Glomerular visceral epithelial cell (primary cell): ENCODE measurements around the gene DNAL4.

ENCODE experiments used
- DNase-seq: peaks from one replicate; pipeline ENCODE4 v3.0.0-alpha.2; 2016; ENCODE audit errors: extremely low spot score

Gene DNAL4

DNA sequence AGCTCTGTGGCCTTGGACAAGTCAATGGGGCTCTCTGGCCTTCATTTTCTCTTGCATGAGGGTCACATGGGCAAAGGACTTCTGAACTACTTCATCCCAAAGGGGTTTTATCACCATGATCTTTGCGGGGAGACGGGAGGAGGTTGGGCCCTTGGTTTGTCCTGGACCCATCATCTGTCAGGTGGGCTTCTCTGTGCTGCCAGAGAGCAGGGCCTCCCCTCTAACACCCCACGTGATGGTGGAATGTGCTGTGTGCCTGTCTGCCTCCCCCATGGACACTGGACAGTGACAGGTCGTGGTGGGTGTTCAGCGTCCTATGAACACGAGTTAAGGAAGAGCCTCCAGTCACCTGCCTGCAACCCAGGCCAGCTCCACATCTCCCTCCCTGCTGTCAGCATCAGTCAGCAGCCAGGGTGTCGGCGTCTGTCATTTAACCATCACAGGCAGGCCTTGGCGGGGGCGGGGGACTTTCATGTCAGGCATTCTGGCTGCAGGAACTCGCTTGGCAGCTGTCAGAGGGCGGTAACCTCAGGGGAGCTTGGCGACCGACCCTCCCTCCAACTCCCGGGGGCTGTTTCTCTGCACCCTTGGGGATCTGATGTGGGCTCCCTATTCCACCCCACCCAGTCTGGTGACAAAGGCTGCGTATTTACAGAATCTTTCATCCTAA lies 35.5 kb downstream of the DNAL4 start:
- no peak for DNase-seq

DNA sequence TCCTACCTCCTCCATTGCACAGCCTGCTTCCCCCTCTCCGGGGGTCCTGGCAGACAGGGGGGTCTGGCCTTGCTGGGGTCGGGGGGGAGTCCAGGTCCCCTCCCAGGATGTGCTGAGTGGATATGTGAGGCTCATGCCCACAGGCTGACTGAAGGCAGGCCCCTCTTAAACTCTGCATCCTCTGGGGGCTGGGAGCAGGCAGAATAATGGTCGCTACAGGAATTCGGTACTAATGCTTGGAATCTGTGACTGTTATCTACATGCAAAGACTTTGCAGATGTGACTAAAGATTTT lies 36.5 kb downstream of the DNAL4 start:
- DNase-seq: no peak

DNA sequence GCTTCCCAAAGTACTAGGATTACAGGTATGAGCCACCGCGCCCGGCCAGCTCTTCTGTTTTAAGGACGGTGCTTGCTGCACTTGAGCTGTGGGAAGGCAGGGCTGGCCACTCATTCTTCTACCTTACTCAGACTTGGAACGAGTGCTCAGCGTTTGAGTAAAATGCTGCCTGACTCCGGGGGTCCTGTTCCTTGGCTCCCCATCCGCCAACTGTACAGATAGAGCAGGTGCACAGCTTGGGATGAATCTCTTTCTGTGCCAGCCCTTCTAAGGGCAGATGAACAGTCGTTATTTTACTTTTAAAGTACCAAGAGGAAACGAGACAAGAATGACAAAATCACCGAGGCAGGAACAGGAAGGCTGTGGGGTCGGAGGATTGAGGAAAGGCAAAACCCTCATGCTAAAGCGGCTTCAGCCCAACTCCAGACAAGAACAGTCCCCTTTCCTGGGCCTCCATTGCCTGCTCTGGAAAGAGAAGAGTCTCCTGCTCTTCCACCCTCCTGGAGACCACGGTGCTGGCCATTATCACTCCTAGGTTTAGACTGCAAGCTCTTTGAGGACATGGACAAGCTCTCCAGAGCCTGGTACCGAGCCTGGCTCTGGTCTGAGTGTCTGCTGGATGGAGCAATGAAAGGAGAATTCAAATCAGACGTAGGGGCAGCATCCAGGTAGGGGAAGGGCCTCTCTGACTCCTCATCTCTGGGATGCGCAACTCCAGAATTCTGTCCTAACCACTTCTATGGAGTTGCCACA lies 37.1 kb downstream of the DNAL4 start:
- no peak for DNase-seq

DNA sequence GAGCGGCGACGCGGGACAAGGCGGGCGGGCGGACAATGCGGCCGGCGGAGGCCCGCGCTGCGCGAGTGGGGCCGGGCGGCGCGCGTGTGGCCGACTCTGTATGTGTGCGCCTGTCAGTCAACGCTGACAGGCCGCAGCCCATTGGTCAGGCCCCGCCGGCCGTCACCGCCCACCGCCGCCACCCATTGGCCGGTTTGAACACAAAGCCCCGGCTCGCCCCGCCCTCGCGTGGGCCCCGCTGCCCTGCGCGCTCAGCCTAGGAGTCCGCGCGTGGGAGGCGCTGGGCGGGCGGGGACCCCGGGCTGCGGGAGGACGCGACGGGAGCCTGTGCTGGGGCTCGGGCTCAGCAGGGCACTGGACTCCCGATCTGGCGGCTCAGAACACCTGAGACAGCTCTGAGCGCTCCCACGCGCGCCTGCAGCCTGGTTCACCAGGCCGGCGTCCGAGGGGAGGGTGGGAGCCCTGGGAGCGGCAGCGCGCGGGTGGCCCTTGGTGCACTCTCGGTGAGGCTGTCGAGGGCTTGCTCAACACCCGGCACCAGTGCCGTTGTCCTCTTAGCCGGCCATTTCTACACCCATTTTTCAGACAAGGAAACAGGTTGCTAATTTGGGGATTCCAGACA lies 37.9 kb downstream of the DNAL4 start, which contains the start of gene SUN2:
Gene SUN2, minus strand, starts transcription at position 88 of the 622 bp plus-strand sequence. CDS start 3,370 bp downstream, outside the sequence.
- peak; percentile 83 for DNase-seq

DNA sequence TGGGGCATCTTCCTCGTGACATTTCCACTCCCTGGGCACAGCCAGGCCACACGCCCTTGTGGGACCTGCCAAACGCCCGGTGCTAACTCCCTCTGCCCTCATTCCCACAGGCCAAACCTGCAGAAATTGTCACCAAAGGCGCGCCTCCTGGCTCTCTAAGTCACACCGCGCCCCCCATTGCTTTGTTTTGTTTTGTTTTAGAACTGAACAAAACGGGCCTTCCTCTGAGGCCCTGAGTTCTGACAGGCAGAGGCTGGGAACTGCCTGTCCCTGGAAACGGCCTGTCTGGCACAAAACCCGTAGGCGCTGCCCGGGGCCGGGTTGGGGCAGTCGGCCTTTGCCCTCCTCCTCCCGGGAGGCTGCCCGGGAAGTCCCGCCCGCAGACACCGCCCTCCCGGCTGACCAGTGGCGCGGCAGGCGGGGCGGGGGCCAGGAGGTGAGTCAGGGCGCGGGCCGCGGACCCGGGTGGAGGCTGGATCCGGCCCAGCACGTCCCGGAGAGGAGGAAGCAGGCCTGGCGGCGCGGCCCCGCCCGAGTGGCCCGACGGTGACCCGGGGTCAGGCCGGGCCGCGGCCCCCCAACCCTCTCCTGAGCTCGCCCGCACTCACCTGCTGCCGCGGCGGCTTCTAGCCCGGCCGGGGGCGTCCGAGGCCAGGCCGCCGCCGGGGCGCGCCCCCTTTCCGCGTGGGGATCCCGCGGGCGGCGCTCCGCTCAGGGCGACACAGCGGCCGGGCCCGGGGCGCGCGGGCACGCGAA lies 38.6 kb downstream of the DNAL4 start:
- DNase-seq: peak; percentile 86

DNA sequence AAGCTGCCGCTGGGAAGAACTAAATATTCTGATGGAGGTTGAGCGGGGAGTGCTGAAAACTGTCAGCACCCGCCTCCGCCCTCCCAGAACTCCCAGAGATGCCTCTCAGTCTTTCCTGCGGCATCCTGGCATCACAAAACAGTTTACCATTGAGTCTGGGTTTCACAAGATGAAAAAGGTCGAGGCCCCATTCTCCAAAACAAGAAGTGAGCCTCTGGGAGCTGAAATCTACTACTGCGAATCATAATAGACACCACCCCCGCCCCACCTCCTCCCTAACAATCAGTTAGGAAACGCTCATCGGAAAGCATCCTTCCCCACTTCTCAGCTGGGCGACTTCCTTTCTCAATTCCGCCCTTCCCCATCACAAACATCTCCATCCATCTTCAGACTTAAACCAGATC lies 39.2 kb downstream of the DNAL4 start:
- no peak for DNase-seq

DNA sequence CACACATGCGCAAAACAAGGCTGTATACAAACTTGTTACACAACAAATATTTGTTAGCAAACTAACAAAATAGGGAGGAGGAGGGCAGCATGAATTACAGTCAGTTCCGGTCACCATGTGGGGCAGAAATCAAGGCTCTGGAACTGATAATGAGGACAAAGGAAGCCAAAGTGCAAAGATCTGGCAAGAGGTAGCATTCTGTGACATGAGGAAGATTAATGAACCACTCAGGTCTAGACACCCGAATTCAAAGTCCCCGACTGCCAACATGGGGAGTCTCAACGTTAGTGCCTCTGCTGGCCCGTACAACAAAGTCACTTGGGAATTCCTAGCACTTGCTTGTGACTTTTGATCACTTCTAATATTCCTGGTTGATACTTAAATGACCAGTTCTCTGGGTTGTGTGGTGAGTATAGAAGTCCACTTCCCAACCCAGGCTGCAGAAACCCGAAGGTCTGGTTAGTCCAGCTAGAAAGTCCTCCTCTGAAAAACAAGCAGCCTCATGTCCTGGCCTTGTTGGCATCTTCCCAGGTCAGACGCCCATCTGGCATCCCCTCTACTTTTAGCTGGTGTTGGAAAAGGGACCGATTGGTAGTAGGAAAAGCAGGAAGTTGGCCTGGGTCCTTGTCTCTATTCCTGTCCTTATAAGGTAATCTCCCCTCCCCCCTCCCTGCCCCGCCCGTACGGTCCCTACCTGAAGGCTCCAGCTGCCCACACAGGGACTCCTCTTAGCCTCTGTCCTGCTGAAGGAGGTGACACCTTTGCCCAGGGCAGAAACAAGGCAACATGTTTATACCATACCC lies 39.8 kb downstream of the DNAL4 start:
- DNase-seq: peak; percentile 43

DNA sequence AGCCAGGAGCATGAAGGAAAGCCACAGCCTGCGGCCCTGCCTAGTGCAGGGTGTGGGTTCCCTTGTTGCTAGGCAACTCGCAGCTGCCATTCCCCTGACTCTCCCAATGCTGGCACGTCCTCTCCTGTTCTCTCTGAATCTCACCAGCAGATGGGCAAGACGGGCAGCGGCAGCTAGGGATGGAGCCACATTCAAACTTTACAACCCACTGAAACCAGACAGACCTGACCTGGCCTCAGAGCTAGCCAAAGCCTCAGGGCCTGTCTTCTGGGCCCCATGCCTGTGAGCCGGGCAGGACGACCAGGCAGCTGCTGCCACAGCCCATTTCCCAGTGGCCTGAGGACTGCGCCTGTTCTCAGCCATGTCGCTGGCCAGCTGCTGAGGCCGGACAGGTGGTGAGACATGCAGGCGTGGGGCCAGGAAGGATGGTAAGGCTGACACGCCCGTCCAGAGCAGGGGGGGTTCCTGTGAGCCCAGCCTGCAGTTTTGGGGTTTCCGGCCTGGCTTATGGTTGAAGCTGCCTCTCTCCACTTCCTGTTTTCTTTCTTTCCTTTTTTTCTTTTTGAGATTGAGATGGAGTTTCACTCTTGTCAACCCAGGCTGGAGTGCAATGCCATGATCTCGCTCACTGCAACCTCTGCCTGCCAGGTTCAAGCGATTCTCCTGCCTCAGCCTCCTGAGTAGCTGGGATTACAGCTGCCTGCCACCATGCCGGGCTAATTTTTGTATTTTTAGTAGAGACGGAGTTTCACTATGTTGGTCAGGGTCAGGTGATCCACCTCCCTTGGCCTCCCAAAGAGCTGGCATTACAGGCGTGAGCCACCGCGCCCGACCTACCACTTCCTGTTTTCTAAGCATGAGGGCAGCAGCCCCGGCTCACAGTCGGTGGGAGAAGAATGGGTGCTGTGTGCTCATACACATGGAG lies 42.3 kb downstream of the DNAL4 start:
- DNase-seq: no peak

DNA sequence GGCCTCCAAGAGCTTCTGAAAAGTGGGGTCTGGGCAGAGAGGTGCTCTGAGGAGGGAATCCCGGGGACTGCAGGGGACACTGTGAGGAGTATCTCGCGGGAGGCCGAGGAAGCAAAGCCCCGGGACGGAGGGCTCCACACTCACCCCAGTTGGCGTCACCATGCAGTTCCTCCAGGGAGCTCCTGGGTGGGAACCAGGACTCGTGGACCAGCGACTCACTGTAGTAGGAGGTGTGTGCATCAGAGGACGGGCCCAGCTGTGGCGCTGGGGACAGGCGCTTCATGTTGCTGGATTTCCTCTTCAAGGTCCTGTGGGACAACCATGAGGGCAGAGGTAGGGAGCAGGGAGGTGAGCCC lies 42.9 kb downstream of the DNAL4 start:
- no peak for DNase-seq

DNA sequence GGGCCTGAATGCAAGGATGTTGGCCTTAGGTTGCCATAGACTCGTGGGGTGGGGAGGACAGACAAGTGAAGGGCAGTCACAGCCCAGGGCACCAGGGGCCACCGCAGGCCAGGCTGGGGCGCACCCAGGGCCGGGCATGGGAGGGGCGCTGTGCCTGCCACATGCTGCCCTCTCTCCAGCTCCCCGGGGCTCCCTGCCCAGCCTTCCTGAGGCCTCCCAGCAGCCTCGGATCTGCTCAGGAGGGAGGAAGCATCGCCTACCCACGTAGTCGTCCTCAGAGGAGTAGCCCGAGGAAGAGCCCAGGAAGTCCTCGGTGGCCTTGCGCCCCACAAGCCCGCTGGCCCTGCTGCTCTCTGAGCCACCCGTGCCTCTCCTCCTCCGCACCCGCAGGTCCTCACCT lies 43.3 kb downstream of the DNAL4 start:
- DNase-seq: no peak

DNA sequence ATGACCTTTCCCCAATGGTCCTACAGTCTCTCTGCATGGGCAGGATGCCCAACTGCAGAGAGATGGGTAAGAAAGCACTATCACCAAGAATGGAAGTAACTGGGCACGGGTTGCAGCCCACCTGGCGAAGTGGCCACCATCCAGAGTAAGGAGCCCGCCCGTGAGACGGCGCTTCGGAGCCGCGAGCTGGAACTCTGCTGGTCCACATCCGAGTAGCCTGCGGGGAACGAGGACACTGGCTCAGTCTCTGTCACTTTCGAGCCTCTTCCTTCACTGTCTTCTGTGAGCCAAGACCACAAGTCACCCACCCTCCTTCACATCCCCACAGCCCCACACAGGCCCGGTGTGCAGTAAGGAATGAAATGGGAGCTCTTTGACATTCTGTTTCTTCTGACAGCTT lies 43.8 kb downstream of the DNAL4 start:
- no peak for DNase-seq

DNA sequence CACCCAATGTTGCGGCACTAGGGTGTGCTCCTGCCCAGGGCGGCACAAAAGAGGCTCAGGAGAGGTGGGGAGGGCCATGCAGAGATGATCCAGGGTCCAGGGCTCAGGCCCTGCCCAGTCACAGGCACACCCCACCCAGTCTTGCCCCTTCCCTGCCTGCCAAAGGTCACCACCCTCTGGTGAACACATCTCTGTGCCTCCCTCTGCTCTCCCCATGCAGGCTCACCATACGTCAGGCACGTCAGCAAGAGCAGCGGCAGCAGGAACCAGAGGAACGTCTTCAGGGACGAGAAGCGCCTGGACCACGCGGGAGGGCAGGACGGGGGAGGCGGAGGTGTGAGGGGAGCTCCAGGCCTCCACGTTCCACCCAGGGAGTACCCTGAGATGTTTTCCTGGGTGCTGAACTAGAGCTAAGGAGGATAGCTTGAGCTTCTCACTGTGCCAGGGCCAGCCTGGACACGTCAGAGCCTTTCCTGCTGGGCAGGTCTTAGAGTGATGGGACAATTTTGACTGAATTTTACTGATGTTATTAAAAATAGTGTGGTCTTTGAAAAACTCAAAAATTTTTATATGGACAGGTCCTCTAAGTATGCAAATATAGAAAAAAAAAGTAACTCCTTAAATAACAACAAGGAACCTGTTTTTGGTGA lies 45.3 kb downstream of the DNAL4 start:
- no peak for DNase-seq

DNA sequence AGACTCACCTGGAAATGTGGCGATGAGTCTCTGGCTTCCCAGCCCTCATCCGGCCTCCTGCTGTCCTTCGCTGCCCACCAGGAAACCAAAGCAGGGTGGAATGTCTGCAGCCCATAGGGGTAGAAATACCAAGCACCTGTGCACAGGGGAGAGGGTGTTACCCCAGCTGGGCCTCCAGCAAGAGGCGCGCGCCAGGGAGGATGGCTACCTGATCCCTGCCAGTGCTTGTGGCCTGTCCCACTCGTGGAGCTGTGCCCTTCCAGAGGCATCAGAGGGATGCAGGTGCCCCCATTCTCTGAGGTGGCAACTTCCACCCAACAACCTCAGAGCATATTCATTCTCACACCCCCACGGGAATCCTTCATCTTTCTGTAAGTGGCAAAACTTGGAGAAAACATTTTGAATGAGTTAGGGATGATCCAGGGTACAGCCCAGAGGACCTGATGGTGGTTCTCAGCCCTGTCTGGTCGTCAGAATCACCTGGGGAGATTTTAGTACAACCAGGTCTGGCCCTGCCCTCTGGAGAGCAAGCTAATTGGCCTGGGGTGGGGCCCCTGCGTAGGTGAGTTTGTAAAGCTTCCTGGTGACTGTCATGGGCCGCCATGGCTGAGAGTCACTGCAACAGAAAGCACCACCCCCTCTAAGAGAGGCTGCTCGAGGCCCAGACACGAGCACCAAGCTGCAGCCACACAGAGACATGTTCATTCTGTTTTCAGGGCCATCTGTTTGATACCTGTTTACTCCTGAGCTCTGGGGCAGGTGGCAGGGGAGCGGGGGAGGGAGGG lies 48.1 kb downstream of the DNAL4 start:
- no peak for DNase-seq

DNA sequence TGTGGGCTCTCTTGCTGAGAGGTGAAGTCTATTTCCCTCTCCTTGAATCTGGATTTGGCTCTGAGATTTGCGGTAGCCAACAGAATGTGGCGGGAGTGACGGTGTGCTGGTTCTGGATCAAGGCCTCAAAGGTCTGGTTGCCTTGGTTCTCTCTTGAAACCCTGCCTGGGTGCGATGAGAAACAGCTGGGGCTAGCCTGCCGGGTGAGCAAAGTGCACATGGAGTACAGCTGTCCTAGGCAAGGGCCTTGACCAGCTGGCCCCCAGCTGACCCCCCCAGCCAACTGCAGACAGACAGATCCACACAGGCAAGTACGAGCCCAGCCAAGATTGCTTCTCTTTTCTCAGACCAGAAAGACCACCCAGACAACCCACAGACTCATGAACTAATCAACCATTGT lies 49.0 kb downstream of the DNAL4 start:
- no peak for DNase-seq

DNA sequence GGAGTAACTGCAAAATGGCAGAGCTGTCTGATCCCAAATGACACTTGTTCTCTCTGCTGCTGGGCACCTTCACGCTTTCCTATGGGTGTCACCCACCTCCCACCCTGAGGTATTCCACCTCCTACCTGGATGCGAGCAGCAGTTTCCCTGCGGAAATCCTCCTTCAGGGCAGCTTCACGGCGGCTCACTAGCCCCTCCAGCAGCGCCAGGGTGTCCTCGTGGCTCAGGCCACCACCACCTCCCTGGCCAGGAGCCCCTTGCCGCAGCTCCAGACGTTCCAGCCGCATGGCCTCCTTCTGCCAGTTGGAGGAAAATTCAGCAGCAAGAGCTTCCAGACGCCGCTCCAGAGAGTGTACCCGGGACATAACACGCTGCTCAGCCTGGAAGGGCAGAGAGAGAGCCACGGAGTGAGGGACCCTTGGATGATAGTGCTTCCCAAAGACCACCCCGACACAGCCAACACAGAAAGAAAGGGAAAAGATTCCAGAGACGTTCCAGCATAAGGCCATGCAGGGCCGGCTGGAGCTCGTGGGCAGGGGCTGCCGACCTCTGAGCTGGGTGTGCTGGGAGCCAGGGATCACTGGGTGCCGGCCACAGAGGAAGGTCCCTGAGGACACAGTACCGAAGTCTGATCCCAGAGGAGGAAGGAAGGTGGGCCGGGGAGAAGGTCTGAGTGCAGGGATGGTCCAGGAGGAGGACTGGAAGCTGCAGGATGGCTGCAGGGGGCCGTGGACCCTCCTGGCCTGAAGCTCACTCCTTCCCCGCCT lies 51.6 kb downstream of the DNAL4 start:
- no peak for DNase-seq

DNA sequence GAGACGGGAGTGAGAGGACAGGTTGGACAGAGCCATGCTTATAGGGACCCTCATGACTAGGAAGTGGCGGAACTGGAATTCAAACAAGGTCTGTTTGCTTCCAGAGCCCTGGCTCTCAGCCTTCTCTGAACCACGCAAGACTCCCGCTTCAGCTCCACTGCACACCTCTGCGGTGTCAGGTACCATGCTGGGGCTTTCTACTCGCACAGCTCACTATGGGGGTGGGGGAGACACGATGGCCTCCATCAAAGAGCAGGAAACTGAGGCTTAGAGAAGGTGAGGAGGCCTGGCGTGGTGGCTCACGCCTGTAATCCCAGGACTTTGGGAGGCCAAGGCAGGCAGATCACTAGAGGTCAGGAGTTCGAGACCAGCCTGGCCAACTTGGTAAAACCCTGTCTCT lies 52.4 kb downstream of the DNAL4 start:
- no peak for DNase-seq

DNA sequence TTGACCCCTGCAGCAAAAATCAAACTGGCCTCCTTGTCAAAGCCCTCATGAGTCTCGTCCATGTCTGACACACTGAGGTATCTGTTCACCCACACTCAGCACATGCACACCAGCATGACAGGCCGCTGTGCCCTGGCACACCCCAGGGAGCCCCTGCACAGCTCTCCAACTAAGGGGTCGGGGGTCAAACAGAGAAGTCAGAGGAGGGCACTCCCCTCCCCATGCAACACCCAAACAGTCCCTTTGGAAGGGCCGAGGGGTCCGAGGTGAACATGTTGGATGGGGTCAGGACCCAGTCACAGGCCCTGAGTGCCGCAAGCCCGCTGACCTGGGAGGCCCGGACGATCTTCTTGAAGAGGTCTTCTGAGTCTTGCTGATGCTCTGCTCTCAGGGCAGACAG lies 52.8 kb downstream of the DNAL4 start:
- DNase-seq: no peak

DNA sequence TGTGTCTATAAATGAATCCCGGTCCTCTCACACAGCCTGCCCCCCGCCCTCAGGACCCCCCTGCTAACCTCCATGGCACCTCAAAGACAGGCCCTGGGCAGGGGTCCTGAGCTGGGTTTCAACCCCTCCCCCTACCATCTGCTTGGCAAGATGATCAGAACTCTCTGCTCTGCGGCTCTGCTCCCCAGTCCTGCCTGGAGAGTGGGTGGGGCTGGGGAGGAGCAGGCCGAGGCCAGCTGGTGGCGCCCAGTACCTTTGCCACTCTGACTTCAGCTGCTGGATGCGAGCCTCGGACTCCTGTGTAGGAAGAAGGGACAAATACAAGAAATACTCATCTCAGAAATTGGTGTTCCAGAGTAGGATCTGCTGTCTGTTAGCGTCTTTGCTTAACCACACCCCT lies 53.2 kb downstream of the DNAL4 start:
- no peak for DNase-seq
